K562 (cell line): ENCODE data around the gene PCID2. TPM values are rescaled to one million over a fixed set of nuclear protein-coding genes. Genes with fewer than 3 reads are reported as not detected.
A peak's percentile ranks its signal among the peaks of the same experiment; 100 is the strongest.

Experiments used
- DACH1 ChIP-seq: fragments of 450-650 bp; IDR thresholded peaks from 2 replicates; pipeline ENCODE4 v1.6.1; 2018; ENCODE audit not compliant: partially characterized antibody
- MBD2 ChIP-seq: sonication (generic); IDR thresholded peaks from 2 replicates; pipeline ENCODE4 v1.6.1; 2016; ENCODE audit warnings: low read depth, borderline replicate concordance
- POLR2G ChIP-seq: fragments of 200-400 bp; formaldehyde crosslinking; IDR thresholded peaks from 2 replicates; pipeline ENCODE4 v1.6.1; 2017; ENCODE audit warnings: low read depth, mild to moderate bottlenecking, antibody characterized with exemption, low read length, moderate library complexity
- SMC3 ChIP-seq: conservative IDR thresholded peaks from 2 replicates; pipeline ENCODE4 v1.6.1; 2011; ENCODE audit warnings: low read depth, low read length, improper control_type of control experiment; ENCODE audit not compliant: insufficient read depth
- TOE1 ChIP-seq, 2 experiments: fragments of 450-650 bp in 1 of 2; sonication (generic) in 1 of 2; formaldehyde crosslinking in 1 of 2; IDR thresholded peaks; 2 replicates each; pipeline versions ENCODE4 v1.7.1 to v1.8.0; 2016 to 2022; ENCODE audit warnings: borderline replicate concordance in 2 of 2, mild to moderate bottlenecking in 2 of 2, antibody characterized with exemption in 1 of 2, inconsistent platforms in 1 of 2, low read depth in 1 of 2, missing genetic modification reagents in 1 of 2, moderate library complexity in 1 of 2
- ZNF212 ChIP-seq: fragments of 450-650 bp; formaldehyde crosslinking; IDR thresholded peaks from 2 replicates; pipeline ENCODE4 v1.4.0; 2020; ENCODE audit warnings: mild to moderate bottlenecking
- polyA plus RNA-seq, 8 experiments: library from polyadenylated mRNA; depleted of rRNA in 4 of 8; stranded (reverse) in 5 of 8; unstranded in 3 of 8; fragments of >200 nt; fragmentation: Nextera tagmentation in 2 of 8; fragmentation: Illumina TruSeq in 1 of 8; extraction: Ambion mirVana in 2 of 8; extraction: Trizol in 1 of 8; gene quantifications; 2 replicates each; pipeline versions ENCODE4 v1.2.1 to v1.2.3, GENCODE V29; 2011 to 2014; ENCODE audit warnings: inconsistent platforms in 1 of 8, missing spikeins in 1 of 8
- total RNA-seq, 7 experiments: library from RNA; depleted of rRNA in 6 of 7; stranded (reverse); fragments of >200 nt in 6 of 7; fragmentation: Illumina TruSeq in 2 of 7; extraction: Trizol in 2 of 7; gene quantifications; 2 replicates each; pipeline versions ENCODE4 v1.2.1 to v1.2.3, GENCODE V29; 2011 to 2021; ENCODE audit warnings: low replicate concordance in 1 of 7
- TF ChIP-seq, protein P1 (sequence below): fragments of 450-650 bp; IDR thresholded peaks from 2 replicates; pipeline ENCODE4 v1.6.1; 2016; ENCODE audit warnings: mild to moderate bottlenecking, moderate library complexity

Gene PCID2
- total and polyA plus RNA-seq, 9 of the 15 experiments (the other 6 are each of a cell fraction or from before 2014, with no cell fraction given) = 39.6 to 117 (median 59.6) TPM

GRCh38 chr13:113172419-113172926 is 36.0 kb downstream of the PCID2 start (continued):
- TF ChIP-seq, protein P1, sequence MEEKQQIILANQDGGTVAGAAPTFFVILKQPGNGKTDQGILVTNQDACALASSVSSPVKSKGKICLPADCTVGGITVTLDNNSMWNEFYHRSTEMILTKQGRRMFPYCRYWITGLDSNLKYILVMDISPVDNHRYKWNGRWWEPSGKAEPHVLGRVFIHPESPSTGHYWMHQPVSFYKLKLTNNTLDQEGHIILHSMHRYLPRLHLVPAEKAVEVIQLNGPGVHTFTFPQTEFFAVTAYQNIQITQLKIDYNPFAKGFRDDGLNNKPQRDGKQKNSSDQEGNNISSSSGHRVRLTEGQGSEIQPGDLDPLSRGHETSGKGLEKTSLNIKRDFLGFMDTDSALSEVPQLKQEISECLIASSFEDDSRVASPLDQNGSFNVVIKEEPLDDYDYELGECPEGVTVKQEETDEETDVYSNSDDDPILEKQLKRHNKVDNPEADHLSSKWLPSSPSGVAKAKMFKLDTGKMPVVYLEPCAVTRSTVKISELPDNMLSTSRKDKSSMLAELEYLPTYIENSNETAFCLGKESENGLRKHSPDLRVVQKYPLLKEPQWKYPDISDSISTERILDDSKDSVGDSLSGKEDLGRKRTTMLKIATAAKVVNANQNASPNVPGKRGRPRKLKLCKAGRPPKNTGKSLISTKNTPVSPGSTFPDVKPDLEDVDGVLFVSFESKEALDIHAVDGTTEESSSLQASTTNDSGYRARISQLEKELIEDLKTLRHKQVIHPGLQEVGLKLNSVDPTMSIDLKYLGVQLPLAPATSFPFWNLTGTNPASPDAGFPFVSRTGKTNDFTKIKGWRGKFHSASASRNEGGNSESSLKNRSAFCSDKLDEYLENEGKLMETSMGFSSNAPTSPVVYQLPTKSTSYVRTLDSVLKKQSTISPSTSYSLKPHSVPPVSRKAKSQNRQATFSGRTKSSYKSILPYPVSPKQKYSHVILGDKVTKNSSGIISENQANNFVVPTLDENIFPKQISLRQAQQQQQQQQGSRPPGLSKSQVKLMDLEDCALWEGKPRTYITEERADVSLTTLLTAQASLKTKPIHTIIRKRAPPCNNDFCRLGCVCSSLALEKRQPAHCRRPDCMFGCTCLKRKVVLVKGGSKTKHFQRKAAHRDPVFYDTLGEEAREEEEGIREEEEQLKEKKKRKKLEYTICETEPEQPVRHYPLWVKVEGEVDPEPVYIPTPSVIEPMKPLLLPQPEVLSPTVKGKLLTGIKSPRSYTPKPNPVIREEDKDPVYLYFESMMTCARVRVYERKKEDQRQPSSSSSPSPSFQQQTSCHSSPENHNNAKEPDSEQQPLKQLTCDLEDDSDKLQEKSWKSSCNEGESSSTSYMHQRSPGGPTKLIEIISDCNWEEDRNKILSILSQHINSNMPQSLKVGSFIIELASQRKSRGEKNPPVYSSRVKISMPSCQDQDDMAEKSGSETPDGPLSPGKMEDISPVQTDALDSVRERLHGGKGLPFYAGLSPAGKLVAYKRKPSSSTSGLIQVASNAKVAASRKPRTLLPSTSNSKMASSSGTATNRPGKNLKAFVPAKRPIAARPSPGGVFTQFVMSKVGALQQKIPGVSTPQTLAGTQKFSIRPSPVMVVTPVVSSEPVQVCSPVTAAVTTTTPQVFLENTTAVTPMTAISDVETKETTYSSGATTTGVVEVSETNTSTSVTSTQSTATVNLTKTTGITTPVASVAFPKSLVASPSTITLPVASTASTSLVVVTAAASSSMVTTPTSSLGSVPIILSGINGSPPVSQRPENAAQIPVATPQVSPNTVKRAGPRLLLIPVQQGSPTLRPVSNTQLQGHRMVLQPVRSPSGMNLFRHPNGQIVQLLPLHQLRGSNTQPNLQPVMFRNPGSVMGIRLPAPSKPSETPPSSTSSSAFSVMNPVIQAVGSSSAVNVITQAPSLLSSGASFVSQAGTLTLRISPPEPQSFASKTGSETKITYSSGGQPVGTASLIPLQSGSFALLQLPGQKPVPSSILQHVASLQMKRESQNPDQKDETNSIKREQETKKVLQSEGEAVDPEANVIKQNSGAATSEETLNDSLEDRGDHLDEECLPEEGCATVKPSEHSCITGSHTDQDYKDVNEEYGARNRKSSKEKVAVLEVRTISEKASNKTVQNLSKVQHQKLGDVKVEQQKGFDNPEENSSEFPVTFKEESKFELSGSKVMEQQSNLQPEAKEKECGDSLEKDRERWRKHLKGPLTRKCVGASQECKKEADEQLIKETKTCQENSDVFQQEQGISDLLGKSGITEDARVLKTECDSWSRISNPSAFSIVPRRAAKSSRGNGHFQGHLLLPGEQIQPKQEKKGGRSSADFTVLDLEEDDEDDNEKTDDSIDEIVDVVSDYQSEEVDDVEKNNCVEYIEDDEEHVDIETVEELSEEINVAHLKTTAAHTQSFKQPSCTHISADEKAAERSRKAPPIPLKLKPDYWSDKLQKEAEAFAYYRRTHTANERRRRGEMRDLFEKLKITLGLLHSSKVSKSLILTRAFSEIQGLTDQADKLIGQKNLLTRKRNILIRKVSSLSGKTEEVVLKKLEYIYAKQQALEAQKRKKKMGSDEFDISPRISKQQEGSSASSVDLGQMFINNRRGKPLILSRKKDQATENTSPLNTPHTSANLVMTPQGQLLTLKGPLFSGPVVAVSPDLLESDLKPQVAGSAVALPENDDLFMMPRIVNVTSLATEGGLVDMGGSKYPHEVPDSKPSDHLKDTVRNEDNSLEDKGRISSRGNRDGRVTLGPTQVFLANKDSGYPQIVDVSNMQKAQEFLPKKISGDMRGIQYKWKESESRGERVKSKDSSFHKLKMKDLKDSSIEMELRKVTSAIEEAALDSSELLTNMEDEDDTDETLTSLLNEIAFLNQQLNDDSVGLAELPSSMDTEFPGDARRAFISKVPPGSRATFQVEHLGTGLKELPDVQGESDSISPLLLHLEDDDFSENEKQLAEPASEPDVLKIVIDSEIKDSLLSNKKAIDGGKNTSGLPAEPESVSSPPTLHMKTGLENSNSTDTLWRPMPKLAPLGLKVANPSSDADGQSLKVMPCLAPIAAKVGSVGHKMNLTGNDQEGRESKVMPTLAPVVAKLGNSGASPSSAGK = no peak
- TF ChIP-seq DACH1 (no peak), TOE1 (IDR thresholded peaks at IDR 0.05; ENCODE audit: borderline replicate concordance) (no peak), TOE1 (CRISPR knock-in tag; IDR thresholded peaks at IDR 0.05; ENCODE audit: borderline replicate concordance, low read depth) (no peak), MBD2 (no peak), ZNF212 (CRISPR knock-in tag) (no peak), POLR2G (peak; percentile 7; the same call in 1 of the 2 replicates), SMC3 (no peak)
